ENCODE measurements around the gene CCL21.

CCL21 gene

GRCh38 chr9:34665381-34666250, 44.3 kb downstream of the CCL21 start:
- peak; percentile 87 for DNase-seq

- no peak for DNase-seq
These were observed 44.9 kb downstream of the CCL21 start for GRCh38 chr9:34665067-34665380.

GRCh38 chr9:34664281-34665066, 45.5 kb downstream of the CCL21 start:
- DNase-seq: peak; percentile 59

GRCh38 chr9:34663303-34663605, 46.7 kb downstream of the CCL21 start:
- no peak for DNase-seq

- DNase-seq: no peak
These were observed 47.2 kb downstream of the CCL21 start, which contains the start of gene CCL27 for GRCh38 chr9:34662526-34663302. CCL27 (minus strand) TSS chr9:34662657; CDS start chr9:34662633, 24 bp downstream.

GRCh38 chr9:34659592-34660253, 50.2 kb downstream of the CCL21 start:
- no peak for DNase-seq

Data from activated CD4-positive, alpha-beta T cell treated with anti-CD3 and anti-CD28 coated beads for 1 hour (primary cell).